Left lobe of liver (tissue), 2 donors: Measurements from ENCODE around the gene PTGES2. TPM values are rescaled to one million over a fixed set of nuclear protein-coding genes. Genes with fewer than 3 reads are reported as not detected.

Source experiments
- ATAC-seq: fragments of 200-7000 bp; cut with Tn5 transposase; one replicate; pipeline ENCODE4 v1.9.1; 2020; ENCODE audit warnings: mild to moderate bottlenecking, moderate library complexity
- DNase-seq: peaks from one replicate; pipeline ENCODE4 v3.0.0-alpha.2; 2020; ENCODE audit warnings: low spot score
- total RNA-seq: library from RNA; stranded (reverse); gene quantifications from one replicate; pipeline ENCODE4 v1.2.1, GENCODE V29; 2021
- donor health status: DM: no; HTN: no; CAD: no; lungs with moderate emphysema.
- donor health status: DM: no; HTN: yes; CAD: no.

The PTGES2 gene
- total RNA-seq, result 35.8 TPM

- peak; percentile 88 for DNase-seq
- peak; percentile 84 for ATAC-seq
These were observed at the start of gene PTGES2 for GRCh38 chr9:128127568-128127989. TSS of gene PTGES2 (minus strand) at chr9:128127729. CDS start at chr9:128127717, 12 bp downstream.

- ATAC-seq, result no peak
- no peak for DNase-seq
These were observed 48.2 kb upstream of the PTGES2 start for GRCh38 chr9:128175726-128176125.

GRCh38 chr9:128175102-128175563 is 47.6 kb upstream of the PTGES2 start:
- no peak for DNase-seq
- no peak for ATAC-seq

- DNase-seq (no peak), ATAC-seq (no peak)
These were observed 46.5 kb upstream of the PTGES2 start for GRCh38 chr9:128174062-128174461.

GRCh38 chr9:128169925-128170324 is 42.4 kb upstream of the PTGES2 start:
- ATAC-seq, result no peak
- no peak for DNase-seq

GRCh38 chr9:128169492-128169891 is 42.0 kb upstream of the PTGES2 start:
- ATAC-seq (no peak), DNase-seq (no peak)

- DNase-seq (no peak), ATAC-seq (no peak)
These were observed 41.3 kb upstream of the PTGES2 start for GRCh38 chr9:128168731-128169308.

- DNase-seq (no peak), ATAC-seq (no peak)
These were observed 39.7 kb upstream of the PTGES2 start for GRCh38 chr9:128167209-128167608.

GRCh38 chr9:128166169-128166568 is 38.6 kb upstream of the PTGES2 start:
- ATAC-seq (no peak), DNase-seq (no peak)

GRCh38 chr9:128164307-128164885 is 36.9 kb upstream of the PTGES2 start:
- DNase-seq (no peak), ATAC-seq (no peak)

- no peak for ATAC-seq
- DNase-seq, result no peak
These were observed 36.2 kb upstream of the PTGES2 start for GRCh38 chr9:128163523-128164306.

GRCh38 chr9:128163027-128163515 is 35.5 kb upstream of the PTGES2 start:
- ATAC-seq (no peak), DNase-seq (no peak)

- no peak for DNase-seq
- no peak for ATAC-seq
These were observed 34.9 kb upstream of the PTGES2 start for GRCh38 chr9:128162215-128163026.

- ATAC-seq (no peak), DNase-seq (no peak)
These were observed 33.8 kb upstream of the PTGES2 start for GRCh38 chr9:128161215-128161902.

- ATAC-seq (peak; percentile 1), DNase-seq (no peak)
These were observed 33.1 kb upstream of the PTGES2 start for GRCh38 chr9:128160603-128160987.

GRCh38 chr9:128159784-128160602 is 32.5 kb upstream of the PTGES2 start, which contains the start of gene BBLN:
TSS of gene BBLN (plus strand) at chr9:128160265. CDS start at chr9:128160408, 143 bp downstream.
- peak; percentile 97 for DNase-seq
- peak; percentile 95 for ATAC-seq

- ATAC-seq, result no peak
- DNase-seq, result no peak
These were observed 31.9 kb upstream of the PTGES2 start for GRCh38 chr9:128159522-128159783.

GRCh38 chr9:128155736-128156500 is 28.4 kb upstream of the PTGES2 start:
- ATAC-seq (no peak), DNase-seq (no peak)
